Measurements from ENCODE around the gene FMN1.

The FMN1 gene

DNA sequence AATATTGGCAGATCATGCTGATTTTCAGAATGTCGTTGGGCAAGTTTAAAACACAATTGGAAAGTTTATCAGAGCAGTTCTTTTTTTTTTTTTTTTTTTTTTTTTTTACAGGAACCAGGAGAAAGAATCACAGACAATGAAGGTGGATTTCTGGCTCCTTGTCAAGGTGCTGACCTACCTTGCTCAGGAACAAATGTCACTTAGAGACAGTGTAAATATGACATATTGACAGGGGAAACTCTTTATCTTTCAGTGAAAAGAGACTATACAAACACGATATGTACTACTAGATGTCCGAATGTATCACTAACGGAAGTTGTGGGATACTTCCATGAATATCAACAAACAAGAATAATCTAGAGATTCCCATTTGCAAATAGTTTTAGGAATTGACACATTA lies 237.3 kb downstream of the FMN1 start:
- TF ChIP-seq GATA3 (IDR thresholded peaks at IDR 0.05; ENCODE audit: low read depth, low read length) (no peak), GATA2 (IDR thresholded peaks at IDR 0.05; ENCODE audit: low read depth, low read length) (no peak)

DNA sequence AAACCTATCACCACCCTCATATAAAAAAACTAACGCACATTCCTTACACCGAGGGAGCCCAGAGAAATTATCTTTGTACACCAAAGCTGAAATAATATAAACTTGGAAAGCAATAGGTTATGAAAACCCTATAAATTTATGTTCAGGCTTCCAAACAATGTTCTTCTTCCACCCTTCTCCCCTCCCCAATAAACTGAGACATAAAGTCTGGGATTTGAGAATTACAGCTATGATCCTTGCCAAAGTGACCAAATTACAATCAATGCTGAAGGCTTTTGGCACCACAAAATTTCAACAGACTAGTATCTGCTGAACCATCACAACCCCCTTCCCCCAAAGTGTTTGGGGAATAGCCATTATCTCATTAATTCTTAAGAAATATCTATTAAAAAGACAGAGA lies 237.8 kb downstream of the FMN1 start:
- TF ChIP-seq GATA2 (IDR thresholded peaks at IDR 0.05; ENCODE audit: low read depth, low read length) = no peak
- no peak for TF ChIP-seq GATA3 (IDR thresholded peaks at IDR 0.05; ENCODE audit: low read depth, low read length)

DNA sequence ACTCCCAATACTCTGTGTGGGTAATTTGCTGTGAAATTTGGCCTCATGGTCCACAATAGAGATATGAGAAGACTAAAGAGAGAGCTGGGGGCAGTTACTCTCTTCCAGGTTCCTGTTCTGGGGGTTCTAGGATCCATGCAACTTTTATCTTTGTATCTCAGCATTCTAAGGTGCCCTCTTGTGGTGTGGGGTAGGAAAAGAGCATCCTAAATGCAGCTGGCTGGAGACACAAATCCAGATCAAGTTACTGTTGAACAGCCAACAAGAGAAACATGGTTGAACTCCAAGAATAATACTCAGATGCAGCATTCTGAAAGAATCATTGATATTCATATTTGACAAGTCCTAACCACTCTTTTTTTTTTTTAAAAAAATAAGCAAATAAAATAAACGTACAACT lies 238.5 kb downstream of the FMN1 start:
- TF ChIP-seq GATA2 (IDR thresholded peaks at IDR 0.05; ENCODE audit: low read depth, low read length) (0 out of 2 replicates have a peak, but pooled peaks have one; percentile 19), GATA3 (IDR thresholded peaks at IDR 0.05; ENCODE audit: low read depth, low read length) (no peak)

DNA sequence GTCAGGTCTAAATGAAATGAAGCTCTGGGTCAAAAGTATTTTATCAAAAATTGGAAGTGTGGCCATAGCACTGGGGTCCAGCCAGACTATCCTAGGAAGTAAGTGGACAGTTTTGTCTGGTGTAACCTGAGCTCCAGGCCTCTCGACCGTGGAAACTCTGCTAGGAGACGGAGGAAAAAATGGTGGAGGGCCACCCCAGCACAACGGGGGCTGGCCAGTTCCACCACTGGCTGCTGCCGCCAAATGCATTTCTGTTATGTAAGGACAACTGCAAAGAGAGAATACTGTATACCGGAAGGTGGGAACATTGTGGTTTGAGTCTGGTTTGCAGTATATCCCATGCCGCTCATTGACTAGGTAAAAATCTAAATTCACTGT lies 241.0 kb downstream of the FMN1 start:
- TF ChIP-seq GATA2 (IDR thresholded peaks at IDR 0.05; ENCODE audit: low read depth, low read length) (no peak), GATA3 (IDR thresholded peaks at IDR 0.05; ENCODE audit: low read depth, low read length) (no peak)

DNA sequence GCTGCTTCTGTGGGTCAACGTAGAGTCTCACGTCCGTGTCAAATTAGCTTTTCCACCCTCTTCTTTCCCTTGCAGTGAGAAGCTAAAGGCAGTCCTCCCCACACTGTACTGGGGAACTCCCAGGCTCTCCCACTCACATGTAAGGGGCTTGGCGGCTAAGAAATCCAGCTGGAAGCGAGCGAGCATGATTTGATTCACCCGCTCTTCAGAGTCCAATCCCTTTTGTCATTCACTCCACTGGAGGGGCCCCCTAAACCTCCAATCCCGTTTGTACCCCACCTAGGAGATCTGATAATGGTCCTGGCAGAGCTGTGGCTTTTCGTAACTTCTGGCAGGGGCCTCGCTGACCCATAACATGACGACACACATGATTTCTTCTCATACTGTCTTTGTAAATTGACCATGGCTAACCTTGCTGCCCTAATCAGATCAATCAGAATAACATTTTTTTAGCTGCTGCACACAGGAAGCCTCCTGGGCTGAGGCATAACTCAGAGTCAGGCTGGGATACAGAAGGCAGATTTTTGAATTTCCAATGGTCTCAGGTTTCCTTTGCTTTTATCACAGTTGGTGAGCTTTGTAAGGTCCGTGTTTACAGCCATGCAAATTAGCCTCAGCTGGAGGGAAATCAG lies 241.5 kb downstream of the FMN1 start:
- TF ChIP-seq GATA3 (IDR thresholded peaks at IDR 0.05; ENCODE audit: low read depth, low read length) (no peak), GATA2 (IDR thresholded peaks at IDR 0.05; ENCODE audit: low read depth, low read length) (no peak)

DNA sequence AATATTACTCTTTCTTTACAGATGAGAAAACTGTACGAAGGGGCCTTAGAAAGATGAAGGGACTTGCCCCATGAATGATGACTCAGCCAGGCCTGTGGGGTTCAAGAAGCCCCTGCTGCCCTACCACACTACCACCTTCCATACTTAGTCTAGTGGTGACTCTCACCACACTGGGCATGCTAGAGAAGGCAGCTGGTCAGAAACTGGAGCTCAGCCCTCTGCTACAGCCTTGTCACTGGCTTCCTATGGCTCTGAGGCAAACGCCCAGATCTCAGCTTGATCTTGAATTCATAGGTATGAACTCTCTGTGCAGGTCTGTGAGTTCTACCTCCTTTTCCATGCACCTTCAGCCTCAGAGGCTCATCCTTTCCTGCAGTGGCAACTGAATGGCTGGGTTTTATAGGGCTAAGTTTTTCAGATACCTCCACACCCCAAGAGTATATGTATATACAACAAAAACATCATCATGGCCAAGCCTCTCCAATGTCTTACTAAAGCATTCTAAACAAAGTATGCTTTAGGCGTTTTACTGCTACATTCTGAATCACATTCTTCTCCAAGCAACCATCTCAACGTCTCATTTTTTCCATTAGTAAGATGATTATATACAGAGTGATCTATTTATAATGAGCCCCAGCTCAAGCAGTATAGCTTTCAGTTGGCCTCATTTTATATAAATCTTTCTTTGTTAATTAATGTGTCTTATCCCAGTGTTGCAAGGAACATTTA lies 242.6 kb downstream of the FMN1 start:
- TF ChIP-seq GATA3 (IDR thresholded peaks at IDR 0.05; ENCODE audit: low read depth, low read length) = no peak
- no peak for TF ChIP-seq GATA2 (IDR thresholded peaks at IDR 0.05; ENCODE audit: low read depth, low read length)

DNA sequence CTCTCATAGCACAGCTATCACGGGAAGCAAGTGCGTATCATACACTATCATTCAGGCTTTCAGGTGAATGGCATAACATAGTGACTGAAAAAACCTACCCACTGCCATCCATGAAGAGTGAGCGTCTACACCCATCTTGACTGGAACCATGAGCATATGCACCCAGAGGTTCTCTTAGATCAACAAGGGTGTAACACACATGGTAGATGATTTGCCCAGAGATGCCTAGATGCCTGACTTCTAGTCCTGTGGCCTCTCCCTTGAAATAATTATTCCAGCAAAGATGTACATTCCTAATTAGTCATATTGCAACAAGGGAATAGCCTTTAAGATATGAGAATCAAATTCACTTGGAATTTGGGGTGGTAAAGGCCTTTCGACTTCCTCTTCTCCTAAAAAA lies 248.3 kb downstream of the FMN1 start:
- TF ChIP-seq GATA2 (IDR thresholded peaks at IDR 0.05; ENCODE audit: low read depth, low read length) (no peak), GATA3 (IDR thresholded peaks at IDR 0.05; ENCODE audit: low read depth, low read length) (no peak)

DNA sequence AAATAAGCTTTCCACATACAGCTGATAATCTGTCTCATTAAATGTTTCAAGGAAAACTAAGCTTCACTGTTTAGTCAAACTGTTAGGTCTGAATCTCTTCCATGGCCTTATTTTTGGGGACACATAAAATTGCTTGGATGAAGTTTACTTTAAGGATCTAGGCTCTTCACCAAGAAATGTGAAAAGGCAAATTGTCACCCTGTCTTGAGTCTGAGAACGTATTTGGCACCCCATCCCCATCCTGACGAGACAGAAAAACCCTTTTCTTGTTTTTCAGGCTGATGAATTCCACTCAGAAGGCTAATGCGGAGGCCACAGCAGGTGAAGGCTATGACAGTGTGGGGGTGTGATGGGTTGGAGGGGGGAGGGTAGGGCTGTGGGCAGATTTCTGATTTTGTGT lies 250.1 kb downstream of the FMN1 start:
- TF ChIP-seq GATA2 (IDR thresholded peaks at IDR 0.05; ENCODE audit: low read depth, low read length) (no peak), GATA3 (IDR thresholded peaks at IDR 0.05; ENCODE audit: low read depth, low read length) (no peak)

DNA sequence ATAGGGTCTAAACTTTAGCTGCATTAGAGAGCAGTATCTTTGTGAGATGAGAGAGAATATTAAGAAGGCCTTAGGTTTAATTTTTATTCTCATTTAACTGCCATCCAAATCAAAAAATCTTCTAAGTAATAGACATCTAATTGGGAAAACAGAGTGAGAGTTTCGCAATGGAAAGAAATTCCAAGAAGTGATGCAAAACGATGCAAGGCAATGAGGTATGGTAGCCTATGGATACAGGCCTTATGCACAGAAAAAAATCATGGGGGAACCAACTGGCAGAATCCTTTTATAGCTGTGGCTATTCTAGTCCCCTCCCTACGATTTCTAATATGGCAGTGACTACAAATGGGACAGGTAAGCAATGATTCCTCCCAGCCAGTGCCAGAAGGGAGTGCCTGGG lies 250.8 kb downstream of the FMN1 start:
- no peak for TF ChIP-seq GATA2 (IDR thresholded peaks at IDR 0.05; ENCODE audit: low read depth, low read length)
- TF ChIP-seq GATA3 (IDR thresholded peaks at IDR 0.05; ENCODE audit: low read depth, low read length) = no peak

DNA sequence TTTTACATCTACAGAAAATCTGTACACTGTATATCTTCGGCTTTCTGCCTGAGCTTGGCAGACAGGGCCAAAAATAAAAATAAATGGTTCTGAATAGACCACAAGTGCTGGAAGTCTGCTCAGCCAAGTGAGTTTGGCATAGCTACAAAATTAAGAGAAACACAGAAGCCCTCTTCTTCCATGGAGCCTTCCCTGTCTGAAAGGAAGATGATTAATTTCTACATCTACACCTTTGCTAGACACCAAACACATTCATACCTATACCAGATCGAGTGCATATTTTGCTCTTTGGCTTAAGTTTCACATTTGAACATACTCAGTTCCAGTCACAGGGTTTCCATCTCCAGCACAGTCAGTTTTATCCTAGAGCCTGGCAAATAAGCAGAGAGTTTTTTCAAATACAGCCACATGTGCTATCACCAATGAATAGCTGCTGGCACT lies 252.1 kb downstream of the FMN1 start:
- TF ChIP-seq GATA2 (IDR thresholded peaks at IDR 0.05; ENCODE audit: low read depth, low read length) = no peak
- TF ChIP-seq GATA3 (IDR thresholded peaks at IDR 0.05; ENCODE audit: low read depth, low read length) = no peak

DNA sequence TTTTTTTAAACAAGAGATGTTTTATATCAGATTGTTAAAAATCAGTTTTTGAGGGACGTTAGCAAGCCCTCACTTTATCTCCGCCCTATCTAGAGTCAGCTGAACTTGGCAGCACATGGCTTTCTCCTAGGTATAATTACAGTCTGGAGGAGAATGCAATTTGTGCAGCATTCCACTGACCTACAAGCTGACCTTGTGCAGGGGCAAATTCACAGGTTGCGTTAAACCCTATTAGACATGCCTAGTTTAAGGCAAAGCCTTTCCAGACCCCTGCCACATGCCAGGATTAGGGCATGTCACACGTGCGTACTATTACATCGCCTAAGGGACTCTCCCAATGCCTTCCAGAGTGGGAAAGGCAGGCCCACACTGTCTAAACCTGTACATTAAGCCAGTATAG lies 252.7 kb downstream of the FMN1 start:
- peak; percentile 51; the same call in 1 of the 2 replicates for TF ChIP-seq GATA2 (IDR thresholded peaks at IDR 0.05; ENCODE audit: low read depth, low read length)
- no peak for TF ChIP-seq GATA3 (IDR thresholded peaks at IDR 0.05; ENCODE audit: low read depth, low read length)

DNA sequence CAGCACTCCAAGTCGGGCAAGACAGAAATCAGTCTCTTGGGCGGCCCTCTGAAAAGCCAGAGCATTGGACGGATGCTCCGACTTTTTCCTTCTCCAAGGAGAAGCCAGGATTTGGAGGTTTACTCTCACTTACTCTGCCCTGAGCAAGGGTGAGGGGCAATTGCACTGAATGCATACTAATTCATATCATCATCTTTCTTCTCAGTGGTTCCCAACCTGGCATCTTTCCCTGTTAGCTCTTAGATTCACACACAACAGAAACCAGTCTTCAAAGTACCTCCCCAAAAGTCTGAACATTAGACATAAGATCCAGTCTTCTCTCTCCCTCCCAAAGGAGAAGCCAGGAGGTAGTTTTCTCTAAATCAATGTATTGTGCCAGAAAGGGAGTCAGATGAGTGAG lies 257.5 kb downstream of the FMN1 start:
- no peak for TF ChIP-seq GATA3 (IDR thresholded peaks at IDR 0.05; ENCODE audit: low read depth, low read length)
- no peak for TF ChIP-seq GATA2 (IDR thresholded peaks at IDR 0.05; ENCODE audit: low read depth, low read length)

DNA sequence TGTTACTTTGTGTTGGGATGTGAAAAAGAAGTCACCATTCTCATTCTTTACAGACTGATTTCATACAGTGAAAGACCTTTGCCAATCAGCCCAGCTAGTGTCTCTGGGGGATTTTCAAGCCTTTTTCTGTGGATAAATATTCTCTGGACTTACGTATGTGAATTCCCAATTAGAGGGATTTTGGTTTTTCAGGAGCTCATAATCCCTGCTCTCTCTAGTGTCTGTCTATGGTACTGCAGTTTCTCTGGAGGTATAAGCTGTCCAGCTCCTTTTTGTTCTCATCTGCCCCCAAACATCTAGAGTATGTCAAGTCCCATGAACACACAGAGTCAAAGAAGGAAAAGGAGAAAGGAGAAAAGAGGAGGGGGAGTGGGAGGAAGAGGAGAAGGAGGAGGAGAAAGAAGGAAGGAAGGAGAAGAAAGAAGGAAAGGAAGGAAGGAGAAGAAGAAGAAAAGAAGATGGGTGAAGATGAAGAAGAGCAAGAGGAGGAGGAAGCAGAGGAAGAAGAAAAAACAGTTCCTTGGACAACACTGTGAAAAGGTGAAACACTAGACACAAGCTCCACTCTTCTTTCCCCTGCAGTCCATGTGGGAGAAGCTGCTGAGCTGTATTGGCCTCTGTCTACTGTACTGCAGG lies 258.1 kb downstream of the FMN1 start:
- TF ChIP-seq GATA2 (IDR thresholded peaks at IDR 0.05; ENCODE audit: low read depth, low read length) (no peak), GATA3 (IDR thresholded peaks at IDR 0.05; ENCODE audit: low read depth, low read length) (no peak)

DNA sequence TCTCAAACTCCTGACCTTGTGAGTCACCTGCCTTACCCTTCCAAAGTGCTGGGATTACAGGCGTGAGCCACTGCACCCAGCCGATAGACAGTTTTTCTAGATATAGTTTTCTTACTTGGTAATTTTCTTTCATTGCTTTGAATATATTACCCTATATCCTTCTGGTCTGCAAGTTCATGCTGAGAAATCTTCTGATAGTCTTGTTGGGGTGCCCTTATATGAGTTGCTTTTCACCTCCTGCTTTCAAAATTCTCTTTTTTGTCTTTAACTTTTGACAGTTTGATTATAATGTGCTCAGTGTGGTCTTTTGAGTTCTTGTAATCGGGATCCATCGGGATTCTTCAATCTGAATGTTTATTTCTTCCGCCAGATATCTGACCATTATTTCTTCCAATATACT lies 259.4 kb downstream of the FMN1 start:
- no peak for TF ChIP-seq GATA2 (IDR thresholded peaks at IDR 0.05; ENCODE audit: low read depth, low read length)
- no peak for TF ChIP-seq GATA3 (IDR thresholded peaks at IDR 0.05; ENCODE audit: low read depth, low read length)

DNA sequence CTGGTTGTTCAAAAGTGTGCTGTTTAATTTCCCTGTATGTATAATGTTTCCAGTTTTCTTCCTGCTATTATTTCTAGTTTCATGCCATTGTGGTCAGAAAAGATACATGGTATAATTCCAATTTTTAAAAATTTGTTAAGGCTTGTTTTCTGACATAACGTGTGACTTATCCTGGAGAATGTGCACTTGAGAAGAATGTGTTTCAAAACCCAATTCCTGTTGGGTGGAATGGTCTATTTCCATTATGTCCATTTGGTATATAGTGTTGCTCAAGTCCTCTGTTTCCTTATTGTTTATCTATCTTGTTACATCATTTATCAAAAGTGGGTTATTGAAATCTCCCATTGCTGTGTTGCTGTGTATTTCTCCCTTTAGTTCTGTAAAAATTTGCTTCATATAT lies 261.3 kb downstream of the FMN1 start:
- TF ChIP-seq GATA2 (IDR thresholded peaks at IDR 0.05; ENCODE audit: low read depth, low read length) = no peak
- TF ChIP-seq GATA3 (IDR thresholded peaks at IDR 0.05; ENCODE audit: low read depth, low read length) = no peak

Measured in SH-SY5Y (cell line).